Measurements from ENCODE around the gene ZNF804A. TPM values are rescaled to one million over a fixed set of nuclear protein-coding genes. Genes with fewer than 3 reads are reported as not detected.

The ZNF804A gene
- total RNA-seq, 4 donors from 2014 or later = 0.42 to 0.44 TPM; not detected in 2

GRCh38 chr2:184577056-184577455, 21.3 kb upstream of the ZNF804A start:
- Histone ChIP-seq H3K9me3 (no peaks in the 10 kb centered on the region), H3K4me3 (no peak overlapping the region), H3K36me3 (no peaks in the 10 kb centered on the region), H3K4me1 (no peaks in the 10 kb centered on the region), H3K27me3 (no peaks in the 10 kb centered on the region), H3K27ac (no peak overlapping the region)
- no peak for DNase-seq (ENCODE audit: low spot score in 2 of 2)
- WGBS, 2 donors = 89 to 95% methylated on average over 1 of the region's 1 CpG
- TF ChIP-seq EP300 (IDR thresholded peaks at IDR 0.05) (no peak), CTCF (IDR thresholded peaks at IDR 0.05) (no peak), POLR2A (IDR thresholded peaks at IDR 0.05) (no peak)

GRCh38 chr2:184577743-184578142, 20.6 kb upstream of the ZNF804A start:
- H3K27ac ChIP-seq = no peak overlapping the region
- no peak overlapping the region for H3K4me3 ChIP-seq
- DNase-seq (ENCODE audit: low spot score in 2 of 2) = no peak
- H3K36me3 ChIP-seq = no peaks in the 10 kb centered on the region
- WGBS, 2 donors = 58 to 61% methylated on average over 4 of the region's 4 CpGs
- no peaks in the 10 kb centered on the region for H3K27me3 ChIP-seq
- TF ChIP-seq EP300 (IDR thresholded peaks at IDR 0.05) (no peak), POLR2A (IDR thresholded peaks at IDR 0.05) (no peak), CTCF (IDR thresholded peaks at IDR 0.05) (no peak)
- H3K4me1 ChIP-seq = no peaks in the 10 kb centered on the region
- no peaks in the 10 kb centered on the region for H3K9me3 ChIP-seq

DNA sequence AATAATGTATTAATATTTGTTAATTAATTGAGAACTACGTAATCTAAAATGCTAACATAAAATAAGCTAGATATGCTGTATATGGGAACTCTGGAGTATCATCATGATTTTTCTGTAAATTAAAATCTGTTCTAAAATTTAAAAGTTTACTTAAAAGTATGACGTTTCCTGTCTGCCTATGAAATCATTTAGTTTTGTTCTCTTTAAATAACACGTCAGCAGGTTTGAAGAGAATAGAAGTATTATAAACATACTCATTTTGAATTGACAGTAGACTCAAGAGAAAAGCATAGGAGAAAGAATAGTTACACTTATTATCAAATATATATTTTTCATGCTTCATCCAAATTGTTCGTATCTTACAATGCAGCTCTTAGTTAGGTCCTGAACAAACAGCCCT, 19.1 kb upstream of the ZNF804A start:
- Histone ChIP-seq H3K27me3 (no peaks in the 10 kb centered on the region), H3K27ac (no peak overlapping the region), H3K36me3 (no peaks in the 10 kb centered on the region), H3K4me3 (no peak overlapping the region), H3K9me3 (no peaks in the 10 kb centered on the region), H3K4me1 (no peaks in the 10 kb centered on the region)
- WGBS, 2 donors = 72 to 75% methylated on average over 4 of the region's 4 CpGs
- TF ChIP-seq EP300 (IDR thresholded peaks at IDR 0.05) (no peak), CTCF (IDR thresholded peaks at IDR 0.05) (no peak), POLR2A (IDR thresholded peaks at IDR 0.05) (no peak)
- DNase-seq (ENCODE audit: low spot score in 2 of 2) = no peak

DNA sequence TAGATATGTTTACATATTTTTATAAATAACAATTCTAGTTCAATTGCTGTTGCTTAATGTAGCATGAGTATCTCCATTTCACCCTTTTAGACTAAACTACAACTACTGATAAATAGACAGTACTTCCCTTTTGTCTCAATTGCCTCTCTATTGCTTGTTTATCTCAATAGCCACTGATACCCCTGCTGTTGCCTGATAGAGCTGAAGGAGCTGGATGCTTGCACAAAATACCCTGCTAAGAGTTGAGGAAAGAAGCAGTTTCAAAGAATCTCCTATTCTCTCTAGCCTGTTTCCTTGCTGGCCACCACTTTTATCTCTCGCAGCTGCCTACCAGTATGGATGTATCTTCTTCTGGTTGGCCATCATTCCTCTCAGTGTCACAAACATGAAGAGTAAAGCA, 16.9 kb upstream of the ZNF804A start:
- H3K27me3 ChIP-seq = no peaks in the 10 kb centered on the region
- TF ChIP-seq CTCF (IDR thresholded peaks at IDR 0.05) (no peak), EP300 (IDR thresholded peaks at IDR 0.05) (no peak), POLR2A (IDR thresholded peaks at IDR 0.05) (no peak)
- no peaks in the 10 kb centered on the region for H3K9me3 ChIP-seq
- no peak overlapping the region for H3K4me3 ChIP-seq
- no peak for DNase-seq (ENCODE audit: low spot score in 2 of 2)
- no peaks in the 10 kb centered on the region for H3K36me3 ChIP-seq
- 88 to 89% methylated on average over 1 of the region's 1 CpG for WGBS, 2 donors
- H3K27ac ChIP-seq = no peak overlapping the region
- no peaks in the 10 kb centered on the region for H3K4me1 ChIP-seq

- no peak overlapping the region for H3K27ac ChIP-seq
- no peak for TF ChIP-seq CTCF (IDR thresholded peaks at IDR 0.05)
- TF ChIP-seq POLR2A (IDR thresholded peaks at IDR 0.05) = no peak
- TF ChIP-seq EP300 (IDR thresholded peaks at IDR 0.05) = no peak
- no peak overlapping the region for H3K4me3 ChIP-seq
- no peaks in the 10 kb centered on the region for H3K4me1 ChIP-seq
- no peaks in the 10 kb centered on the region for H3K27me3 ChIP-seq
- H3K36me3 ChIP-seq = no peaks in the 10 kb centered on the region
- no peak for DNase-seq (ENCODE audit: low spot score in 2 of 2)
- no peaks in the 10 kb centered on the region for H3K9me3 ChIP-seq
Observed at GRCh38 chr2:184589261-184589660, 9.1 kb upstream of the ZNF804A start.
